Stomach (tissue), 9 donors: ENCODE measurements around the gene PCDHA8. TPM values are rescaled to one million over a fixed set of nuclear protein-coding genes. Genes with fewer than 3 reads are reported as not detected.
"Not testable (repeated sequence)": the region's sequence is repeated elsewhere in the genome, so short reads cannot be mapped to it uniquely, and the experiment has no call there.

Experiments
- DNase-seq, 2 donors: peaks; one replicate each; pipeline versions ENCODE4 v3.0.0 to v3.0.0-alpha.2; 2013 to 2019
- H3K27ac ChIP-seq, 5 donors: fragments of 200-600 bp in 4 of 5; sonication (generic) in 4 of 5; one replicate each; pipeline ENCODE4 v1.5.1; 2013 to 2019; ENCODE audit warnings: mild to moderate bottlenecking in 1 of 5, moderate library complexity in 1 of 5
- H3K27me3 ChIP-seq, 3 donors: fragments of 200-600 bp; sonication (generic); one replicate each; pipeline ENCODE4 v1.5.1; 2017 to 2019; ENCODE audit warnings: mixed run types in 1 of 3
- H3K36me3 ChIP-seq, 4 donors: fragments of 200-600 bp; sonication (generic); 1 replicate in 3 of 4; 2 replicates in 1 of 4; pipeline ENCODE4 v1.5.1; 2016 to 2019
- H3K4me1 ChIP-seq, 4 donors: fragments of 200-600 bp; sonication (generic); one replicate each; pipeline ENCODE4 v1.5.1; 2016 to 2019
- H3K4me3 ChIP-seq, 4 donors: fragments of 200-600 bp; sonication (generic) in 3 of 4; one replicate each; pipeline ENCODE4 v1.5.1; 2016 to 2019; ENCODE audit warnings: mild to moderate bottlenecking in 1 of 4
- H3K9me3 ChIP-seq, 4 donors: fragments of 200-600 bp; sonication (generic); one replicate each; pipeline ENCODE4 v1.5.1; 2016 to 2019
- EP300 ChIP-seq: sonication (generic); formaldehyde crosslinking; IDR thresholded peaks from one replicate; pipeline ENCODE4 v1.6.1; 2017; ENCODE audit warnings: antibody characterized with exemption
- POLR2A ChIP-seq, 4 donors: fragments of 450-650 bp; IDR thresholded peaks; one replicate each; pipeline ENCODE4 v1.6.1; 2016; ENCODE audit warnings: antibody characterized with exemption in 4 of 4, control low read depth in 2 of 4, mild to moderate bottlenecking in 1 of 4, moderate library complexity in 1 of 4
- POLR2AphosphoS5 ChIP-seq, 3 donors: sonication (generic); formaldehyde crosslinking; IDR thresholded peaks; one replicate each; pipeline ENCODE4 v1.6.1; 2016; ENCODE audit warnings: antibody characterized with exemption in 3 of 3
- WGBS, 5 donors: extraction: QIAGEN DNeasy Blood & Tissue Kit in 3 of 5; methylation state at CpG; one replicate each; pipeline versions ENCODE4 v1.1.5 to v1.1.7; 2013 to 2018; 5-methylcytosine and 5-hydroxymethylcytosine counted together
- intact Hi-C: fragments of 100-400 bp; cut with DNase I; formaldehyde crosslinking; loops from one replicate; pipeline ENCODE4 v1.15.1; 2023; ENCODE audit warnings: low total_unique reads
- polyA plus RNA-seq, 3 donors: library from polyadenylated mRNA; stranded (reverse); fragments of 200-250 nt; gene quantifications; one replicate each; pipeline ENCODE4 v1.2.3, GENCODE V29; 2013
- total RNA-seq, 5 donors: library from RNA; depleted of rRNA; stranded (reverse); fragments of >200 nt; gene quantifications; one replicate each; pipeline versions ENCODE4 v1.1.0 to v1.2.3, GENCODE V29; 2014 to 2016
- TF ChIP-seq, protein P1 (sequence below), 7 experiments: fragments of 450-650 bp in 4 of 7; fragments of 200-600 bp in 3 of 7; sonication (generic) in 3 of 7; IDR thresholded peaks; one replicate each; pipeline ENCODE4 v1.5.1; 2016 to 2019; ENCODE audit warnings: antibody characterized with exemption in 7 of 7, control low read depth in 2 of 7, mild to moderate bottlenecking in 1 of 7
- donor health status: healthy with polysubstance abuse.
- donor health status: Bipolar disorder and iron deficiency.
- donor health status: healthy.

PCDHA8 gene
- total and polyA plus RNA-seq, 8 donors = 0.18 to 0.29 TPM; not detected in 6

DNA sequence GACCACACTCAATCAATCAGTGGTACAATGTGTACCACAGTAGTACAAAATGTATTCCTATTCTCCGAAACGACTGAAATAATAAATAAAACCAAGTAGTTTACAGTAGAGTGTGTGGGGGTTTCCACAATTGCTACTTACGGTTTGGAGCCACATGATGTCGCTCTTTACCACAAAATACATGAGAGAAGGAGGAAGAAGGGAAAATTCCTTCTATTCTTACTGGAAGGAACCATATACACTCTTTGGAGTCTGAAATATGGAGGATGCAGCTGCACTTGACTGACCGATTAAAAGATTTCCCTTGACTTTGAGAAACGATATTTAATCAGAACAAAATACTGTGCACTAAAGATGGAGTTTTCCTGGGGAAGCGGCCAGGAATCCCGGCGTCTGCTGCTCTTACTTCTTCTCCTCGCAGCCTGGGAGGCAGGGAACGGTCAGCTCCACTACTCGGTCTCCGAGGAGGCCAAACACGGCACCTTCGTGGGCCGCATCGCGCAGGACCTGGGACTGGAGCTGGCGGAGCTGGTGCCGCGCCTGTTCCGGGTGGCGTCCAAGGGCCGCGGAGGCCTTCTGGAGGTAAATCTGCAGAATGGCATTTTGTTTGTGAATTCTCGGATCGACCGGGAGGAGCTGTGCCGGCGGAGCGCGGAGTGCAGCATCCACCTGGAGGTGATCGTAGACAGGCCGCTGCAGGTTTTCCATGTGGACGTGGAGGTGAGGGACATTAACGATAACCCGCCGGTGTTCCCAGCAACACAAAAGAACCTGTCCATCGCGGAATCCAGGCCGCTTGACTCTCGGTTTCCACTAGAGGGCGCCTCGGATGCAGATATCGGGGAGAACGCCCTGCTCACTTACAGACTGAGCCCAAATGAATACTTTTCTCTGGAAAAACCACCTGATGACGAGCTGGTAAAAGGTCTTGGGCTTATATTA lies 33.9 kb upstream of the PCDHA8 start, which contains the start of gene PCDHA4:
TSS of gene PCDHA4 (plus strand) at position 235 of the 942 bp plus-strand sequence.
- Histone ChIP-seq H3K27me3 (peaks cover 0 to 42% (median 3%) of the 10 kb centered on the region in 3 donors), H3K4me1 (no peaks in the 10 kb centered on the region), H3K27ac (no peak within 1 kb of the TSS), H3K4me3 (peak within 1 kb of the TSS; percentile 19 to 31 (median 26)), H3K36me3 (no peaks in the 10 kb centered on the region), H3K9me3 (peaks cover 17 to 77% (median 57%) of the 10 kb centered on the region in 4 donors)
- peak in 1 of 2 donors; percentile 24 for DNase-seq
- WGBS, 5 donors = 20 to 29% (median 25%) methylated on average over 31 to 42 of the region's 47 CpGs
- intact Hi-C loops = no loop called here
- TF ChIP-seq POLR2A (IDR thresholded peaks at IDR 0.05) = no peak
- TF ChIP-seq, protein P1, sequence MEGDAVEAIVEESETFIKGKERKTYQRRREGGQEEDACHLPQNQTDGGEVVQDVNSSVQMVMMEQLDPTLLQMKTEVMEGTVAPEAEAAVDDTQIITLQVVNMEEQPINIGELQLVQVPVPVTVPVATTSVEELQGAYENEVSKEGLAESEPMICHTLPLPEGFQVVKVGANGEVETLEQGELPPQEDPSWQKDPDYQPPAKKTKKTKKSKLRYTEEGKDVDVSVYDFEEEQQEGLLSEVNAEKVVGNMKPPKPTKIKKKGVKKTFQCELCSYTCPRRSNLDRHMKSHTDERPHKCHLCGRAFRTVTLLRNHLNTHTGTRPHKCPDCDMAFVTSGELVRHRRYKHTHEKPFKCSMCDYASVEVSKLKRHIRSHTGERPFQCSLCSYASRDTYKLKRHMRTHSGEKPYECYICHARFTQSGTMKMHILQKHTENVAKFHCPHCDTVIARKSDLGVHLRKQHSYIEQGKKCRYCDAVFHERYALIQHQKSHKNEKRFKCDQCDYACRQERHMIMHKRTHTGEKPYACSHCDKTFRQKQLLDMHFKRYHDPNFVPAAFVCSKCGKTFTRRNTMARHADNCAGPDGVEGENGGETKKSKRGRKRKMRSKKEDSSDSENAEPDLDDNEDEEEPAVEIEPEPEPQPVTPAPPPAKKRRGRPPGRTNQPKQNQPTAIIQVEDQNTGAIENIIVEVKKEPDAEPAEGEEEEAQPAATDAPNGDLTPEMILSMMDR (IDR thresholded peaks at IDR 0.05) = peak in 2 of 7 experiments; percentile 27 to 28

DNA sequence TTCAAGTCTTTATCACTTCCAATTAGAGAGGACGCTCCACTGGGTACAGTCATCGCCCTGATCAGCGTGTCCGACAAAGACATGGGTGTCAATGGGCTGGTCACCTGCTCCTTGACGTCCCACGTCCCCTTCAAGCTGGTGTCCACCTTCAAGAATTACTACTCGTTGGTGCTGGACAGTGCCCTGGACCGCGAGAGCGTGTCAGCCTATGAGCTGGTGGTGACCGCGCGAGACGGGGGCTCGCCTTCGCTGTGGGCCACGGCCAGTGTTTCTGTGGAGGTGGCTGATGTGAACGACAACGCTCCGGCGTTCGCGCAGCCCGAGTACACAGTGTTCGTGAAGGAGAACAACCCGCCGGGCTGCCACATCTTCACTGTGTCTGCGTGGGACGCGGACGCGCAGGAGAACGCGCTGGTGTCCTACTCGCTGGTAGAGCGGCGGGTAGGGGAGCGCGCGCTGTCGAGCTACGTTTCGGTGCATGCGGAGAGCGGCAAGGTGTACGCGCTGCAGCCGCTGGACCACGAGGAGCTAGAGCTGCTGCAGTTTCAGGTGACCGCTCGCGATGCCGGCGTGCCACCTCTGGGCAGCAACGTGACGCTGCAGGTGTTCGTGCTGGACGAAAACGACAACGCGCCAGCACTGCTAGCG lies 32.6 kb upstream of the PCDHA8 start:
- DNase-seq, H3K27ac ChIP-seq, H3K4me1 ChIP-seq, H3K4me3 ChIP-seq, H3K36me3 ChIP-seq, intact Hi-C loops: not testable (repeated sequence)
- Histone ChIP-seq H3K9me3 (peaks cover 5 to 75% (median 44%) of the 10 kb centered on the region in 4 donors), H3K27me3 (peaks cover 0 to 29% (median 0%) of the 10 kb centered on the region in 3 donors)
- WGBS, 5 donors = 60 to 72% (median 64%) methylated on average over 58 to 62 of the region's 62 CpGs

DNA sequence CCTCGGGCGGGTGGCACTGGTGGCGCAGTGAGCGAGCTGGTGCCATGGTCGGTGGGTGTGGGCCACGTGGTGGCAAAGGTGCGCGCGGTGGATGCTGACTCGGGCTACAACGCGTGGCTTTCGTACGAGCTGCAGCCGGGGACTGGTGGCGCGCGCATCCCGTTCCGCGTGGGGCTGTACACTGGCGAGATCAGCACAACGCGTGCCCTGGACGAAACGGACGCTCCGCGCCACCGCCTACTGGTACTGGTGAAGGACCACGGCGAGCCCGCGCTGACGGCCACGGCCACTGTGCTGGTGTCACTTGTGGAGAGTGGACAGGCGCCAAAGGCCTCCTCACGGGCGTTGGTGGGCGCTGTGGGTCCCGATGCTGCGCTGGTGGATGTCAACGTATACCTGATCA lies 32.1 kb upstream of the PCDHA8 start:
- Histone ChIP-seq H3K4me1 (no peaks in the 10 kb centered on the region), H3K27me3 (peaks cover 0 to 28% (median 0%) of the 10 kb centered on the region in 3 donors), H3K9me3 (peaks cover 4 to 74% (median 45%) of the 10 kb centered on the region in 4 donors), H3K4me3 (no peak overlapping the region), H3K36me3 (no peaks in the 10 kb centered on the region), H3K27ac (no peak overlapping the region)
- TF ChIP-seq EP300 (no peak), POLR2AphosphoS5 (IDR thresholded peaks at IDR 0.05) (no peak), POLR2A (IDR thresholded peaks at IDR 0.05) (no peak)
- TF ChIP-seq, protein P1 (IDR thresholded peaks at IDR 0.05) = no peak
- 67 to 76% (median 70%) methylated on average over 9 to 43 of the region's 43 CpGs for WGBS, 5 donors
- no peak for DNase-seq
- intact Hi-C loops = no loop called here

DNA sequence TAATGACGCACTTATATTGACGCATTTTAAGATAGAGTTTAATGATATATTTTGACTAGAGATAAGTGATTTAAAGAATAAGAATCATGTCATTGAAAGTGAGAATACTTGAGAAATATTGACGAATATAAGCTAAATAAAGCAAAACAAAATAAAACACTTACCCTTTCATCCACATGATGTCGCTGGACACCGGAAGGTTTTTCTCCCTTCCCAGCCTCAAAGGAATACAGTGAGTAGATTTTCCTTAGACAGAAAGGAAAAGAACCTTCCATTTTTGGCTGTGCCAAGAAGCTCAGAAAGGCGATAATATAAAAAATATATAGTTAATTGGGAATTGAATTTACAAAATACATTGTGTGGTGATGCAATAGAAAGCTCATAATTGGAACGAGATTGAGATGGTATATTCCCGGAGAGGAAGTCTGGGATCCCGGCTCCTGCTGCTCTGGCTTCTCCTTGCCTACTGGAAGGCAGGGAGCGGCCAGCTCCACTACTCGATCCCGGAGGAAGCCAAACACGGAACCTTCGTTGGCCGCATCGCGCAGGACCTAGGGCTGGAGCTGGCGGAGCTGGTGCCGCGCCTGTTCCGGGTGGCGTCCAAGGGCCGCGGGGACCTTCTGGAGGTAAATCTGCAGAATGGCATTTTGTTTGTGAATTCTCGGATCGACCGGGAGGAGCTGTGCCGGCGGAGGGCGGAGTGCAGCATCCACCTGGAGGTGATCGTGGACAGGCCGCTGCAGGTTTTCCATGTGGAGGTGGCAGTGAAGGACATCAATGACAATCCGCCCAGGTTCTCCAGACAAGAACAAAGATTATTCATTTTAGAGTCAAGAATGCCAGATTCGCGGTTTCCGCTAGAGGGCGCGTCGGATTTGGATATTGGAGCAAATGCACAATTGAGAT lies 19.4 kb upstream of the PCDHA8 start, which contains the start of gene PCDHA5:
TSS of gene PCDHA5 (plus strand) at position 239 of the 906 bp plus-strand sequence.
- peaks cover 0 to 55% (median 48%) of the 10 kb centered on the region in 4 donors for H3K9me3 ChIP-seq
- no peak for TF ChIP-seq EP300
- TF ChIP-seq, protein P1 (IDR thresholded peaks at IDR 0.05) = peak in 2 of 7 experiments; percentile 8 to 18
- no peak for TF ChIP-seq POLR2AphosphoS5 (IDR thresholded peaks at IDR 0.05)
- no peak for TF ChIP-seq POLR2A (IDR thresholded peaks at IDR 0.05)
- WGBS, 5 donors = 27 to 38% (median 30%) methylated on average over 38 to 39 of the region's 39 CpGs
- H3K4me1 ChIP-seq = no peaks in the 10 kb centered on the region
- peak within 1 kb of the TSS in 2 of 4 donors; percentile 6 to 19 for H3K4me3 ChIP-seq
- H3K27me3 ChIP-seq = peaks cover 0 to 33% (median 0%) of the 10 kb centered on the region in 3 donors
- no peak within 1 kb of the TSS for H3K27ac ChIP-seq
- H3K36me3 ChIP-seq = no peaks in the 10 kb centered on the region
- intact Hi-C loops = no loop called here
- DNase-seq = peak in 1 of 2 donors; percentile 14
